Fibroblast of lung (primary cell): ENCODE results near the gene NDUFS8.

Source experiments
- CTCF ChIP-seq, 2 donors: IDR thresholded peaks in 1 of 2; conservative IDR thresholded peaks in 1 of 2; 1 replicate in 1 of 2; 2 replicates in 1 of 2; pipeline ENCODE4 v1.5.1; 2011 to 2012; ENCODE audit warnings: low read length in 2 of 2, control low read depth in 1 of 2, inconsistent platforms in 1 of 2, low read depth in 1 of 2, mild to moderate bottlenecking in 1 of 2
- EZH2 ChIP-seq: IDR thresholded peaks from 2 replicates; pipeline ENCODE4 v1.5.1; 2012; ENCODE audit warnings: low read length, control low read depth, mild to moderate bottlenecking; ENCODE audit errors: missing control alignments

- TF ChIP-seq CTCF (conservative IDR thresholded peaks at IDR 0.05 in 1 of 2, IDR thresholded peaks at IDR 0.05 in 1 of 2; ENCODE audit: low read depth in 1 of 2, low read length in 2 of 2) = no peak
- no peak for TF ChIP-seq EZH2
Observed at GRCh38 chr11:68040957-68041591, 10.6 kb downstream of the NDUFS8 start.
